ENCODE measurements around the gene EFHD2. TPM values are rescaled to one million over a fixed set of nuclear protein-coding genes. Genes with fewer than 3 reads are reported as not detected.

EFHD2 gene
- polyA plus RNA-seq, 1 experiment = 24.0 TPM

DNA sequence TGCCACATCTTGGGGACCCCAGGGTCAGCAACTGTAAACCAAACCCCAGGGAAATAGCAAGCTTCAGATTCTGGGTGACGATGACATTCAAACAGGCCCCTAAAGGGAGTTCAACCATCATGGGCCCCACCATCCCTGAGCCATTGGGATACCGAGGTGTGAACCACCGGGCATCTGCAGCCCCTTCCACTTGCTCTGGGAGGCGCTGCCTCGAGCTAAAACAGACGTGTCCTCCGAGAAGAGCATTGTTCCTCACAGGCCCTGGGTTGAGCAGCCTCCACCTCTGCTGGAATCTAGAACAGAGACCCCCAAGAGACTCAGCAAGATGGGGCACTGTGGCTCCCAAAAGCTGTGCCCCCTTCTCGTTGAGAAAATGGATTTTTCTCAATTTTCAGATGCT, 19.0 kb upstream of the EFHD2 start:
- CTCF ChIA-PET = interaction anchor here (0.7 to 1.4 kb wide), 2 partner anchors 10 to 36 kb away, joined by 3 to 4 read pairs; no protein-coding TSS in a partner anchor
- H3K36me3 ChIP-seq (ENCODE audit: control insufficient read depth, insufficient read depth, low read length) = no peaks in the 10 kb centered on the region
- POLR2A ChIA-PET = interaction anchor here (0.7 kb wide), 1 partner anchor 31 kb away, joined by 3 read pairs; no protein-coding TSS in a partner anchor
- H3K4me3 ChIP-seq (ENCODE audit: low read depth, low read length) = no peak overlapping the region
- DNase-seq (ENCODE audit: low read depth) = no peak
- TF ChIP-seq, protein P1, sequence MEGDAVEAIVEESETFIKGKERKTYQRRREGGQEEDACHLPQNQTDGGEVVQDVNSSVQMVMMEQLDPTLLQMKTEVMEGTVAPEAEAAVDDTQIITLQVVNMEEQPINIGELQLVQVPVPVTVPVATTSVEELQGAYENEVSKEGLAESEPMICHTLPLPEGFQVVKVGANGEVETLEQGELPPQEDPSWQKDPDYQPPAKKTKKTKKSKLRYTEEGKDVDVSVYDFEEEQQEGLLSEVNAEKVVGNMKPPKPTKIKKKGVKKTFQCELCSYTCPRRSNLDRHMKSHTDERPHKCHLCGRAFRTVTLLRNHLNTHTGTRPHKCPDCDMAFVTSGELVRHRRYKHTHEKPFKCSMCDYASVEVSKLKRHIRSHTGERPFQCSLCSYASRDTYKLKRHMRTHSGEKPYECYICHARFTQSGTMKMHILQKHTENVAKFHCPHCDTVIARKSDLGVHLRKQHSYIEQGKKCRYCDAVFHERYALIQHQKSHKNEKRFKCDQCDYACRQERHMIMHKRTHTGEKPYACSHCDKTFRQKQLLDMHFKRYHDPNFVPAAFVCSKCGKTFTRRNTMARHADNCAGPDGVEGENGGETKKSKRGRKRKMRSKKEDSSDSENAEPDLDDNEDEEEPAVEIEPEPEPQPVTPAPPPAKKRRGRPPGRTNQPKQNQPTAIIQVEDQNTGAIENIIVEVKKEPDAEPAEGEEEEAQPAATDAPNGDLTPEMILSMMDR (IDR thresholded peaks at IDR 0.05; ENCODE audit: insufficient read depth, low read depth, low read length) = no peak
- peaks cover 4% of the 10 kb centered on the region for H3K27me3 ChIP-seq (ENCODE audit: control insufficient read depth, insufficient read depth, low read length)

DNA sequence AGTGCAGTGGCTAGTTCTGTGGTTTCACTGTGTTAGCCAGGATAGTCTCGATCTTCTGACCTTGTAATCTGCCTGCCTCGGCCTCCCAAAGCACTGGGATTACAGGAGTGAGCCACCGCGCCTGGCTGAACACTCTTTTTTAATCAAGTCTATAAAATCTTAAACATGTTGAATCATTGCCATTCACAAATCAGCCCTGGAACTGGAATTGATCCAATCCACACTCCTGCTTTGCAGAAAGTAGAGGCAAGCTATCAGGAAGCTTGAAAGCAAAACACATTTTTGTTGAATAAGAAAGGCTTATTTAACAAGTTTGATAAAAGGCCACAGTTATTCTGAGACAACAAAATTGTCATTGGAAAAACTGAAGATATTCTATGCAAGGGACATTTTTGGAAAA, 18.3 kb upstream of the EFHD2 start:
- TF ChIP-seq, protein P1 (IDR thresholded peaks at IDR 0.05; ENCODE audit: insufficient read depth, low read depth, low read length) = no peak
- CTCF ChIA-PET = interaction anchor here (0.7 to 1.4 kb wide), 2 partner anchors 9 to 35 kb away, joined by 3 to 4 read pairs; no protein-coding TSS in a partner anchor
- DNase-seq (ENCODE audit: low read depth) = no peak
- Histone ChIP-seq H3K36me3 (ENCODE audit: control insufficient read depth, insufficient read depth, low read length) (no peaks in the 10 kb centered on the region), H3K4me3 (ENCODE audit: low read depth, low read length) (no peak overlapping the region), H3K27me3 (ENCODE audit: control insufficient read depth, insufficient read depth, low read length) (peaks cover 1% of the 10 kb centered on the region)
- POLR2A ChIA-PET = no interaction called here

DNA sequence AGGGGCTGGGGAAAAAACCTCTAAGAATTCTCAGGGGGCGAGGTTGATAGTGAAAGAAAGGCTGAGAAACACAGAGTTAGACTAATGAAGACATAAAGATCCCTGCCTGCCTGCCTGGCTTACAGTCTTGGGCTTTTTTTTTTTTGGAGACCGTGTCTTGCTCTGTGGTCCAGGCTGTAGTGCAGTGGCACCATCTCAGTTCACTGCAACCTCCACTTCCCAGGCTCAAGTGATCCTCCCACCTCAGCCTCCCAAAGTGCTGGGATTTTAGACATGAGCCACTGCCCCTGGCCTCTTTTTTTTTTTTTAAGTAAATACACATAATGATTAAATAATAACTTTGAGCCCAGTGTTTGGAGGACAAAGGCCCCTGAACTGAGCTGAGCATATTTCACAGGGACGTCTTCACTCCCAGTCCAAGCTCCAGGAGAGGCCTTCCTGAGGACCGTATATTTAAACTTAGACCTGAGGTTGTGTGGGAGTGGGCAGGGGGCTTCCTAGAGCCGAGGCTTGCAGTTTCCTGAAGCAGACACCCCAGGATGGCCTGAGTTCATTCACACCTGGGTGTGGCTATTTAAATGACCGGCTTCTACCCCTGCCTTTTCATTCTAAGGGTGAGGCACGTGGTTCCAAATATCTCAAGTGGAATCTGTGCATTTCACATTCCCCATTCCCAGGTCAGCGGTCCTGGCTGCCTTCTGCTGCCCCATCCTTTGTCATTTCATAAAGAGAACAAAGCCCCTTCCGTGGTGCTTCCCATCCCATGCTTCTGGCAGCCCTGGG, 16.0 kb upstream of the EFHD2 start:
- CTCF ChIA-PET = no interaction called here
- POLR2A ChIA-PET = no interaction called here

DNA sequence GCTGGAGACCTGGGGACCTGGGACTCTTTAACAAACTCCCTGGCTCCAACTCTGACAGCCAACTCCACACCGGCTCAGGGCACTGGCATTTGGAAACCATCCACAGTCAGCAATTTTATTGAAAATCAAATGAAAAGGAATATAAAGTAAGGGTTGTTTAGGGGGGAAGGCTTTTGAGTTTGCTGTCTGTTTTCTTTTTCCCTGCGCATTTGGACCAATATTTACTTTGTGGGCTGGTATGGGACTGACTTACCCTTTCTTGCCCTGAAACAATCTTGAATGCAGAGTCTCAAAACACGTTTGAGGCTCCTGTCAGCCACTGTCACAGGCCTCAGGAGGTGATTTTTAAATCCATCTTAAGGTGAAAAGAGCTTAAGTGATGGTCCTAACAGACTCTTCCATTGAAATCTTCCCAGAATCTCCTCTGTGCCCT, 15.4 kb upstream of the EFHD2 start:
- Histone ChIP-seq H3K4me3 (ENCODE audit: low read depth, low read length) (no peak overlapping the region), H3K27me3 (ENCODE audit: control insufficient read depth, insufficient read depth, low read length) (no peaks in the 10 kb centered on the region; the same call in none of the 2 replicates), H3K36me3 (ENCODE audit: control insufficient read depth, insufficient read depth, low read length) (no peaks in the 10 kb centered on the region)
- DNase-seq (ENCODE audit: low read depth) = no peak
- POLR2A ChIA-PET = no interaction called here
- CTCF ChIA-PET = no interaction called here
- TF ChIP-seq, protein P1 (IDR thresholded peaks at IDR 0.05; ENCODE audit: insufficient read depth, low read depth, low read length) = no peak

More for the DNA sequence above, 16.0 kb upstream of the EFHD2 start:
- Histone ChIP-seq H3K36me3 (ENCODE audit: control insufficient read depth, insufficient read depth, low read length) (no peaks in the 10 kb centered on the region), H3K27me3 (ENCODE audit: control insufficient read depth, insufficient read depth, low read length) (no peaks in the 10 kb centered on the region; the same call in none of the 2 replicates), H3K4me3 (ENCODE audit: low read depth, low read length) (no peak overlapping the region)
- TF ChIP-seq, protein P1 (IDR thresholded peaks at IDR 0.05; ENCODE audit: insufficient read depth, low read depth, low read length) = no peak
- no peak for DNase-seq (ENCODE audit: low read depth)

DNA sequence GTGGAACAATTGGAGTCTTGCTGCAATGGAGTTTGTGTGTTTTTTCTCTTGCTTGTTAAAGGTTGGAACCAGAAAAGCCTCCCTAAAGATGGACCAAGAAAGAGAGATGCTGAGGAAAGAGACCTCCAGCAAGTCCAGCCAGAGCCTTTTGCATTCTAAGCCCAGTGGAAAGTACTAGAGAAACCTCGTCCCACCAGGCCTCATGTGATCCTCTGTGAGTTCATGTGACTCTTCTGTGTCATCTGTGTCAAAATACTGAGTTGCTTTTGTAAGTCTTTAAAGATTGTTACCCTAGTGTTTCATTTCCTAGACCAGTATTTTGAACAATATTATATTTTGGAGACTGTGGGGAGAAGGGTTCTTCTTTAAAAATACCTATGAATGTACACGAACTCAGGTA, 12.5 kb upstream of the EFHD2 start:
- no peaks in the 10 kb centered on the region for H3K36me3 ChIP-seq (ENCODE audit: control insufficient read depth, insufficient read depth, low read length)
- TF ChIP-seq, protein P1 (IDR thresholded peaks at IDR 0.05; ENCODE audit: insufficient read depth, low read depth, low read length) = no peak
- DNase-seq (ENCODE audit: low read depth) = no peak
- H3K27me3 ChIP-seq (ENCODE audit: control insufficient read depth, insufficient read depth, low read length) = no peaks in the 10 kb centered on the region; the same call in 1 of the 2 replicates
- H3K4me3 ChIP-seq (ENCODE audit: low read depth, low read length) = no peak overlapping the region
- POLR2A ChIA-PET = no interaction called here
- CTCF ChIA-PET = no interaction called here

Data from BJ (cell line).